CD4-positive, alpha-beta T cell treated with Interleukin-6 for 4 hours (primary cell): ENCODE measurements around the gene TPPP.
"Not testable (repeated sequence)": the region's sequence is repeated elsewhere in the genome, so short reads cannot be mapped to it uniquely, and the experiment has no call there.

Experiments used
- DNase-seq: peaks from one replicate; pipeline ENCODE4 v3.0.0-alpha.2; 2020; ENCODE audit warnings: mixed read lengths

TPPP gene

GRCh38 chr5:643811-644271 is 49.3 kb downstream of the TPPP start:
- no peak for DNase-seq

- no peak for DNase-seq
Measured at GRCh38 chr5:643351-643801, 49.8 kb downstream of the TPPP start.

- DNase-seq = no peak
Measured at GRCh38 chr5:642481-642880, 50.7 kb downstream of the TPPP start.

- DNase-seq = no peak
Measured at GRCh38 chr5:641331-641765, 51.8 kb downstream of the TPPP start.

- no peak for DNase-seq
Measured at GRCh38 chr5:640461-641330, 52.5 kb downstream of the TPPP start.

- DNase-seq = no peak
Measured at GRCh38 chr5:639584-640213, 53.5 kb downstream of the TPPP start.

GRCh38 chr5:639253-639530 is 54.0 kb downstream of the TPPP start:
- no peak for DNase-seq

GRCh38 chr5:638501-639252 is 54.5 kb downstream of the TPPP start:
- DNase-seq = no peak

- DNase-seq = no peak
Measured at GRCh38 chr5:637581-638450, 55.3 kb downstream of the TPPP start.

- DNase-seq = no peak
Measured at GRCh38 chr5:636951-637350, 56.2 kb downstream of the TPPP start.

- DNase-seq = no peak
Measured at GRCh38 chr5:635306-636055, 57.7 kb downstream of the TPPP start.

- no peak for DNase-seq
Measured at GRCh38 chr5:634191-634590, 59.0 kb downstream of the TPPP start.

- no peak for DNase-seq
Measured at GRCh38 chr5:633501-633955, 59.6 kb downstream of the TPPP start.

- not testable (repeated sequence) for DNase-seq
Measured at GRCh38 chr5:628351-629205, 64.6 kb downstream of the TPPP start.

GRCh38 chr5:627840-628239 is 65.3 kb downstream of the TPPP start:
- no peak for DNase-seq

GRCh38 chr5:626850-627249 is 66.3 kb downstream of the TPPP start:
- no peak for DNase-seq

GRCh38 chr5:625516-625915 is 67.6 kb downstream of the TPPP start:
- DNase-seq = no peak

GRCh38 chr5:624951-625230 is 68.3 kb downstream of the TPPP start:
- DNase-seq = no peak

GRCh38 chr5:624118-624950 is 68.8 kb downstream of the TPPP start:
- DNase-seq = no peak

- DNase-seq = no peak
Measured at GRCh38 chr5:623531-623930, 69.6 kb downstream of the TPPP start.
